Hepatocyte (in vitro differentiated cells): ENCODE data around the gene KLRF2. TPM values are rescaled to one million over a fixed set of nuclear protein-coding genes. Genes with fewer than 3 reads are reported as not detected.

Source experiments
- polyA plus RNA-seq: library from polyadenylated mRNA; unstranded; fragments of >200 nt; fragmentation: Nextera tagmentation; extraction: Ambion mirVana; gene quantifications from 2 replicates; pipeline ENCODE4 v1.2.1, GENCODE V29; 2016
- total RNA-seq: library from RNA; depleted of rRNA; stranded (reverse); fragments of >200 nt; gene quantifications from 2 replicates; pipeline ENCODE4 v1.2.3, GENCODE V29; 2014

The KLRF2 gene
- total and polyA plus RNA-seq, 2 experiments from 2014 or later: not detected

Other genes with a start within 250 kb of the KLRF2 start
- gene CLEC2D, start 211.8 kb upstream of the KLRF2 start, total RNA-seq: 5.7 and 6.0 TPM in 2 replicates
- 3.7 and 3.9 TPM in 2 replicates for gene CLEC2D, start 211.8 kb upstream of the KLRF2 start, polyA plus RNA-seq
- not detected in 2 replicates for gene CLECL1, start 148.4 kb upstream of the KLRF2 start, total RNA-seq
- gene CLECL1, start 148.4 kb upstream of the KLRF2 start, polyA plus RNA-seq: not detected in 2 replicates
- 0.07 TPM in 1 of 2 replicates, not detected in the other for gene CD69, start 120.6 kb upstream of the KLRF2 start, total RNA-seq
- 0.57 TPM in 1 of 2 replicates, not detected in the other for gene CD69, start 120.6 kb upstream of the KLRF2 start, polyA plus RNA-seq
- not detected in 2 replicates for gene KLRF1, start 54.0 kb upstream of the KLRF2 start, total RNA-seq
- gene KLRF1, start 54.0 kb upstream of the KLRF2 start, polyA plus RNA-seq: not detected in 2 replicates
- gene CLEC2B, start 12.1 kb upstream of the KLRF2 start, total RNA-seq: 5.0 and 5.7 TPM in 2 replicates
- gene CLEC2B, start 12.1 kb upstream of the KLRF2 start, polyA plus RNA-seq: 4.9 and 5.9 TPM in 2 replicates
- gene CLEC2A, start 50.9 kb downstream of the KLRF2 start, total RNA-seq: 0.28 TPM in 1 of 2 replicates, not detected in the other
- gene CLEC2A, start 50.9 kb downstream of the KLRF2 start, polyA plus RNA-seq: 2.1 TPM in 1 of 2 replicates, not detected in the other
- 0.08 and 1.2 TPM in 2 replicates for gene CLEC12A, start 89.9 kb downstream of the KLRF2 start, total RNA-seq
- gene CLEC12A, start 89.9 kb downstream of the KLRF2 start, polyA plus RNA-seq: 0.54 and 0.73 TPM in 2 replicates
- 0.20 and 0.36 TPM in 2 replicates for gene CLEC1B, start 117.6 kb downstream of the KLRF2 start, total RNA-seq
- 0.55 and 2.4 TPM in 2 replicates for gene CLEC1B, start 117.6 kb downstream of the KLRF2 start, polyA plus RNA-seq
- gene CLEC12B, start 129.1 kb downstream of the KLRF2 start, total RNA-seq: not detected in 2 replicates
- not detected in 2 replicates for gene CLEC12B, start 129.1 kb downstream of the KLRF2 start, polyA plus RNA-seq
- gene CLEC9A, start 149.2 kb downstream of the KLRF2 start, total RNA-seq: not detected in 2 replicates
- gene CLEC9A, start 149.2 kb downstream of the KLRF2 start, polyA plus RNA-seq: not detected in 2 replicates
- 3.0 and 6.4 TPM in 2 replicates for gene CLEC1A, start 217.5 kb downstream of the KLRF2 start, total RNA-seq
- 3.6 and 4.2 TPM in 2 replicates for gene CLEC1A, start 217.5 kb downstream of the KLRF2 start, polyA plus RNA-seq
- gene CLEC7A, start 248.7 kb downstream of the KLRF2 start, total RNA-seq: 1.1 and 2.3 TPM in 2 replicates
- gene CLEC7A, start 248.7 kb downstream of the KLRF2 start, polyA plus RNA-seq: 1.3 and 2.3 TPM in 2 replicates